ENCODE measurements around the gene SRSF8. TPM values are rescaled to one million over a fixed set of nuclear protein-coding genes. Genes with fewer than 3 reads are reported as not detected.

SRSF8 gene
- total RNA-seq, 4 donors from 2014 or later = 41.4 to 79.8 (median 49.1) TPM

DNA sequence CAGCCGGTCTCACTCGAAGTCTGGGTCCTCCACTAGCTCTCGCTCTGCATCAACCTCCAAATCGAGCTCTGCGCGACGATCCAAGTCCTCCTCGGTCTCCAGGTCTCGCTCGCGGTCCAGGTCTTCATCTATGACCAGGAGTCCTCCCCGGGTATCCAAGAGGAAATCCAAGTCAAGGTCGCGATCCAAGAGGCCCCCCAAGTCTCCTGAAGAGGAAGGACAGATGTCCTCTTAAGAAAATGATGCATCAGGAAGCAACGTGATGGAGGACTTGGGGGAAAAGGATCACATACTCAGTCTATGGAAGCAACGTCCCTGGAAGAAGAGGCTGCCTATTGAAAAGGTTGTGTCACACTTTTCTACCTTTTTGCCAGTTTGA, 1.1 kb downstream of the SRSF8 start:
- peaks cover 0 to 39% (median 8%) of the 10 kb centered on the region in 4 donors for H3K4me1 ChIP-seq
- H3K36me3 ChIP-seq = no peaks in the 10 kb centered on the region
- TF ChIP-seq POLR2A (IDR thresholded peaks at IDR 0.05) (no peak), EP300 (IDR thresholded peaks at IDR 0.05) (no peak), CTCF (IDR thresholded peaks at IDR 0.05) (no peak)
- H3K27me3 ChIP-seq = no peaks in the 10 kb centered on the region
- peak in 1 of 2 donors; percentile 41 for DNase-seq (ENCODE audit: low spot score in 2 of 2)
- peak overlapping the region; percentile 94 to 99 (median 96) for H3K27ac ChIP-seq
- WGBS, 2 donors = 0 to 3% methylated on average over 16 of the region's 16 CpGs
- H3K9me3 ChIP-seq = no peaks in the 10 kb centered on the region
- H3K4me3 ChIP-seq = peak overlapping the region; percentile 63 to 93 (median 82)

DNA sequence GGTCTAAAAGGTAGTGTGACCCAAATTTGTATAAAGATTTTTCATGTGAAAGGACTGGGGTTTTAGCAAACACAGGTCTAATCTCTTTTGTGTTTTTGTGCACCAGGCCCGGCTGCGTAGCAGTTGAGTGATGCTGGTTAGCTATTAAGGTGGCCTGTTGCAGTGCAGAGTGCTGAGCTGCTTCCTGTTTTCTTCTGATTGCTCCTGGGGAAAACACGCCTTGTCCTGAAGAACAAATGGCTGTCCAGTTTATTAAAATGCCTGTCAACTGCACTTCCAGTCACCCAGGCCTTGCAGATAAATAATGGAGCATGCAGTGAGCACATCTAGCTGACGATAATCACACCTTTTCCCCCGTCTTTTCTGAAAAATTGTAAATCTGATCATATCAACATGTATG, 1.8 kb downstream of the SRSF8 start:
- peak; percentile 66 to 88 for DNase-seq (ENCODE audit: low spot score in 2 of 2)
- WGBS, 2 donors = 3 to 4% methylated on average over 5 of the region's 5 CpGs
- H3K4me1 ChIP-seq = peaks cover 0 to 39% (median 8%) of the 10 kb centered on the region in 4 donors

DNA sequence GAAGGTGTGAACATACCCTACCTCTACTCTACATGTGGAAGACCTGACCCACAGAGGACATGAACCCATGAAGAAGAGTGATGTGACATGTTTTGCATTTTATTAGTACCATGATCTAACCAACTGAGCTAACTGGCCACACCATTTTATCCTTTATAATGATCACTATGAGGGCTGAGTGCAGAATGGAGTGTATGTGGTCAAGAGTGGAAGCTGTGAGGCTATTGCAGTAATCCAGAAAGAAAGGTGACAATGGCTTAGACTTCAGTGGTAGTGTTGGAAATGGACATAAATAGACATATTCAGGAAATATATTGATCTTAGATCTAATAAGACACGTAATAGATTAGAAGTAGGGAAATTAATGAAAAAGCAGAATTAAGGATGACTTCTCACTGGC, 3.8 kb downstream of the SRSF8 start:
- Histone ChIP-seq H3K4me3 (no peak overlapping the region), H3K36me3 (no peaks in the 10 kb centered on the region), H3K27me3 (no peaks in the 10 kb centered on the region), H3K9me3 (no peaks in the 10 kb centered on the region), H3K4me1 (peaks cover 0 to 53% (median 22%) of the 10 kb centered on the region in 4 donors), H3K27ac (peak overlapping the region in 2 of 4 donors; percentile 44 to 99)
- TF ChIP-seq EP300 (IDR thresholded peaks at IDR 0.05) (no peak), POLR2A (IDR thresholded peaks at IDR 0.05) (no peak), CTCF (IDR thresholded peaks at IDR 0.05) (no peak)
- 97 to 98% methylated on average over 1 of the region's 1 CpG for WGBS, 2 donors
- no peak for DNase-seq (ENCODE audit: low spot score in 2 of 2)

More for the DNA sequence above, 1.8 kb downstream of the SRSF8 start:
- TF ChIP-seq CTCF (IDR thresholded peaks at IDR 0.05) = peak in 1 of 5 experiments; percentile 13
- peak; percentile 78 to 81 for TF ChIP-seq POLR2A (IDR thresholded peaks at IDR 0.05)
- peak; percentile 5 to 97 for TF ChIP-seq EP300 (IDR thresholded peaks at IDR 0.05)
- H3K27ac ChIP-seq = peak overlapping the region; percentile 94 to 99 (median 96)
- H3K9me3 ChIP-seq = no peaks in the 10 kb centered on the region
- peak overlapping the region; percentile 63 to 93 (median 82) for H3K4me3 ChIP-seq
- no peaks in the 10 kb centered on the region for H3K36me3 ChIP-seq
- H3K27me3 ChIP-seq = no peaks in the 10 kb centered on the region

DNA sequence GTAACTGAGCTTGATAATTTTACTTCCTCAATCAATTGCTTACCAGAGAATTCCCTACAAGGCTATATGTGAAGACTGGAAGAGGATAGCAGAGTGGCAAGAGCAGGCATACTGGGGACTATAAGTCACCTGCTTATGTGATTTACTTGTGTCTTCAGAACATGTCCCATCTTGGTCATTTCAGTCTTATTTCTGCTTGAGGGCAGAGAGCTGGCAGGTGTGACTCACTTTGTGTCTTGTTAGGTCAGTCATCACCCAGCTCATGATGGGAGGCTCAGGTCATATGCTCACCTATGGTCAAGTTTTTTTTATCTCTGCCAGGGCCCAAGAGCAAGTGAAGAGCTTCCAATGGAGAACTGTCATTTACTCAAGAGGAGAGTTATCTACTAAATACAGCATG, 6.2 kb downstream of the SRSF8 start:
- Histone ChIP-seq H3K4me3 (no peak overlapping the region), H3K27me3 (no peaks in the 10 kb centered on the region), H3K4me1 (peaks cover 0 to 65% (median 32%) of the 10 kb centered on the region in 4 donors), H3K9me3 (no peaks in the 10 kb centered on the region), H3K36me3 (no peaks in the 10 kb centered on the region), H3K27ac (no peak overlapping the region)
- DNase-seq (ENCODE audit: low spot score in 2 of 2) = no peak
- TF ChIP-seq EP300 (IDR thresholded peaks at IDR 0.05) (no peak), CTCF (IDR thresholded peaks at IDR 0.05) (no peak), POLR2A (IDR thresholded peaks at IDR 0.05) (no peak)

- WGBS, 2 donors = 22 to 29% methylated on average over 8 of the region's 8 CpGs
- Histone ChIP-seq H3K4me3 (no peak overlapping the region), H3K27ac (peak overlapping the region in 3 of 4 donors; percentile 28 to 80 (median 76)), H3K9me3 (no peaks in the 10 kb centered on the region), H3K27me3 (no peaks in the 10 kb centered on the region), H3K4me1 (peaks cover 0 to 75% (median 30%) of the 10 kb centered on the region in 4 donors), H3K36me3 (no peaks in the 10 kb centered on the region)
- DNase-seq (ENCODE audit: low spot score in 2 of 2) = peak in 1 of 2 donors; percentile 42
- no peak for TF ChIP-seq CTCF (IDR thresholded peaks at IDR 0.05)
- no peak for TF ChIP-seq EP300 (IDR thresholded peaks at IDR 0.05)
- no peak for TF ChIP-seq POLR2A (IDR thresholded peaks at IDR 0.05)
Measured at GRCh38 chr11:95074792-95075563, 8.3 kb downstream of the SRSF8 start.
